ENCODE data around the gene DCST2. TPM values are rescaled to one million over a fixed set of nuclear protein-coding genes. Genes with fewer than 3 reads are reported as not detected.

DCST2 gene
- total RNA-seq, 1 donor from 2014 or later = not detected

- no peak for TF ChIP-seq CTCF (IDR thresholded peaks at IDR 0.05; ENCODE audit: insufficient read depth, low read length, poor library complexity, severe bottlenecking)
- H3K27me3 ChIP-seq (ENCODE audit: control insufficient read depth, insufficient read depth, low read length) = peaks cover 63% of the 10 kb centered on the region
- no peak for DNase-seq (ENCODE audit: low read depth)
- H3K36me3 ChIP-seq (ENCODE audit: control insufficient read depth, insufficient read depth, low read length) = no peaks in the 10 kb centered on the region
- no peak overlapping the region for H3K4me3 ChIP-seq (ENCODE audit: low read depth, low read length)
Observed at GRCh38 chr1:155079487-155080311, 46.1 kb upstream of the DCST2 start.

- TF ChIP-seq CTCF (IDR thresholded peaks at IDR 0.05; ENCODE audit: insufficient read depth, low read length, poor library complexity, severe bottlenecking) = no peak
- Histone ChIP-seq H3K36me3 (ENCODE audit: control insufficient read depth, insufficient read depth, low read length) (no peaks in the 10 kb centered on the region), H3K27me3 (ENCODE audit: control insufficient read depth, insufficient read depth, low read length) (peaks cover 62% of the 10 kb centered on the region), H3K4me3 (ENCODE audit: low read depth, low read length) (peak overlapping the region; percentile 12)
- DNase-seq (ENCODE audit: low read depth) = no peak
Observed at GRCh38 chr1:155079210-155079486, 45.6 kb upstream of the DCST2 start.

GRCh38 chr1:155078469-155079209, 45.1 kb upstream of the DCST2 start, which contains the start of gene EFNA3:
EFNA3 (plus strand) TSS chr1:155078837; CDS start chr1:155078942, 105 bp downstream.
- no peak for TF ChIP-seq CTCF (IDR thresholded peaks at IDR 0.05; ENCODE audit: insufficient read depth, low read length, poor library complexity, severe bottlenecking)
- peaks cover 58% of the 10 kb centered on the region for H3K27me3 ChIP-seq (ENCODE audit: control insufficient read depth, insufficient read depth, low read length)
- peak within 1 kb of the TSS; percentile 12 for H3K4me3 ChIP-seq (ENCODE audit: low read depth, low read length)
- DNase-seq (ENCODE audit: low read depth) = no peak
- H3K36me3 ChIP-seq (ENCODE audit: control insufficient read depth, insufficient read depth, low read length) = no peaks in the 10 kb centered on the region

GRCh38 chr1:155077758-155078445, 44.3 kb upstream of the DCST2 start:
- no peak for DNase-seq (ENCODE audit: low read depth)
- no peak overlapping the region for H3K4me3 ChIP-seq (ENCODE audit: low read depth, low read length)
- no peak for TF ChIP-seq CTCF (IDR thresholded peaks at IDR 0.05; ENCODE audit: insufficient read depth, low read length, poor library complexity, severe bottlenecking)
- H3K27me3 ChIP-seq (ENCODE audit: control insufficient read depth, insufficient read depth, low read length) = peaks cover 50% of the 10 kb centered on the region
- no peaks in the 10 kb centered on the region for H3K36me3 ChIP-seq (ENCODE audit: control insufficient read depth, insufficient read depth, low read length)

GRCh38 chr1:155077346-155077745, 43.8 kb upstream of the DCST2 start:
- no peak for TF ChIP-seq CTCF (IDR thresholded peaks at IDR 0.05; ENCODE audit: insufficient read depth, low read length, poor library complexity, severe bottlenecking)
- H3K27me3 ChIP-seq (ENCODE audit: control insufficient read depth, insufficient read depth, low read length) = peaks cover 49% of the 10 kb centered on the region
- no peak overlapping the region for H3K4me3 ChIP-seq (ENCODE audit: low read depth, low read length)
- H3K36me3 ChIP-seq (ENCODE audit: control insufficient read depth, insufficient read depth, low read length) = no peaks in the 10 kb centered on the region
- DNase-seq (ENCODE audit: low read depth) = no peak

All from kidney epithelial cell (primary cell).